Osteoblast (primary cell): ENCODE results near the gene NEGR1. TPM values are rescaled to one million over a fixed set of nuclear protein-coding genes. Genes with fewer than 3 reads are reported as not detected.

ENCODE experiments used
- DNase-seq: peaks from one replicate; pipeline ENCODE4 v3.0.0; 2011; ENCODE audit warnings: low spot score, mixed read lengths; ENCODE audit not compliant: insufficient read length; ENCODE audit errors: missing footprints
- H2AFZ ChIP-seq: 2 replicates; pipeline ENCODE4 v1.6.0; 2011; ENCODE audit warnings: mild to moderate bottlenecking, low read length
- H3K27ac ChIP-seq: 2 replicates; pipeline ENCODE4 v1.5.1; 2011; ENCODE audit warnings: mild to moderate bottlenecking, low read depth, low read length, moderate library complexity
- H3K27me3 ChIP-seq: 2 replicates; pipeline ENCODE4 v1.6.0; 2012; ENCODE audit warnings: mild to moderate bottlenecking, control low read depth, inconsistent platforms, low read length, moderate library complexity; ENCODE audit not compliant: insufficient read depth
- H3K36me3 ChIP-seq: 2 replicates; pipeline ENCODE4 v1.5.1; 2011; ENCODE audit warnings: mild to moderate bottlenecking, low read length, control low read depth, moderate library complexity; ENCODE audit not compliant: insufficient read depth
- H3K4me1 ChIP-seq: 2 replicates; pipeline ENCODE4 v1.5.1; 2011; ENCODE audit warnings: mild to moderate bottlenecking, low read length, control low read depth, moderate library complexity; ENCODE audit not compliant: insufficient read depth
- H3K4me2 ChIP-seq: 2 replicates; pipeline ENCODE4 v1.6.0; 2011; ENCODE audit warnings: mild to moderate bottlenecking, low read length; ENCODE audit not compliant: insufficient read depth
- H3K4me3 ChIP-seq: fragments of 200-600 bp; sonication (generic); 3 replicates; pipeline ENCODE4 v1.5.1; 2012; ENCODE audit warnings: mild to moderate bottlenecking, low read length, inconsistent platforms; ENCODE audit not compliant: insufficient read depth
- H3K79me2 ChIP-seq: 2 replicates; pipeline ENCODE4 v1.6.0; 2012; ENCODE audit warnings: mild to moderate bottlenecking, low read length, control low read depth, inconsistent platforms; ENCODE audit not compliant: insufficient read depth
- H3K9me3 ChIP-seq: 2 replicates; pipeline ENCODE4 v1.5.1; 2011; ENCODE audit warnings: low read depth, low read length, control low read depth
- H4K20me1 ChIP-seq: 2 replicates; pipeline ENCODE4 v1.6.0; 2012; ENCODE audit warnings: mild to moderate bottlenecking, low read length, control low read depth; ENCODE audit not compliant: insufficient read depth
- CTCF ChIP-seq: IDR thresholded peaks from 2 replicates; pipeline ENCODE4 v1.5.1; 2011; ENCODE audit warnings: mild to moderate bottlenecking, low read depth, low read length, moderate library complexity; ENCODE audit errors: extremely low read depth
- total RNA-seq: library from RNA; depleted of rRNA; stranded (reverse); fragments of >200 nt; gene quantifications from 2 replicates; pipeline ENCODE4 v1.2.3, GENCODE V29; 2012

Gene NEGR1
- total RNA-seq, 1 donor = 18.1 TPM

GRCh38 chr1:71766748-71767147 lies 515.6 kb downstream of the NEGR1 start:
- no peak for DNase-seq
- H3K79me2 ChIP-seq = no peaks in the 10 kb centered on the region
- no peaks in the 10 kb centered on the region for H3K36me3 ChIP-seq
- no peak overlapping the region for H2AFZ ChIP-seq
- no peaks in the 10 kb centered on the region for H3K27me3 ChIP-seq
- no peaks in the 10 kb centered on the region for H3K9me3 ChIP-seq
- H3K4me2 ChIP-seq = no peak overlapping the region
- H3K4me1 ChIP-seq = no peaks in the 10 kb centered on the region
- no peak overlapping the region for H3K27ac ChIP-seq
- H3K4me3 ChIP-seq = no peak overlapping the region
- TF ChIP-seq CTCF = no peak
- H4K20me1 ChIP-seq = no peaks in the 10 kb centered on the region

DNA sequence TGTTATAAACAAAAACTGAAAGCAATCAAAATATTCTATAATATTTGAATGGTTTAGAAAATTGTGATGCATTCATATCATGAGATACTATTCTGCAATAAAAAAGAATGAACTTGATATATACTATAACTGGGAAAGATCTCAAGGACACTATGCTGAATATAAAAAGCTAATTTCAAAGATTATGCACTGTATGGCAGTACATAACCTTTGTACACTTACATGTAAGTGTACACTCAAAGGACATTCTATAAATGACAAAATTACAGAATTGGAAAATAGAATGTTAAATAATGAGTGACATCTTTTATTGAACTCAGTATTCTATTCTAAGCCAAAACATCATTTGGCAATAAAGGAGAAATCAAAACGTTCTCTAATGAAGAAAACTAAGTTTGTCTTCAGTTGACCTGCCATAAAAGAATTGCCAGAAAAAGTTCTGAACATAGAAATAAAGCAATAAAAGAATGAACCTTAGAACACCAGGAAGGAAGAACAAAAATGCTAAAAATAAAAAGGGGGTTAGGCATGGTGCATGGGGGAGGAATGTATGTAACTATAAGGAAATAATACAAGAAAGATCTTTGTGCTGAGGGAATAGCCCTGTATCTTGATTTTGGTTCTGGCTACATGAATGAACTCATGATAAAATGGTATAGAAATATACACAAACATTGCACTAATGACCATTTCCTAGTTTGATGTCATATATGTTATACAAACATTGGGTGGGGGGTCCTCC lies 519.7 kb downstream of the NEGR1 start:
- Histone ChIP-seq H3K9me3 (no peaks in the 10 kb centered on the region), H4K20me1 (no peaks in the 10 kb centered on the region), H3K27ac (no peak overlapping the region), H3K79me2 (no peaks in the 10 kb centered on the region), H3K4me3 (no peak overlapping the region), H3K36me3 (no peaks in the 10 kb centered on the region), H3K4me2 (no peak overlapping the region), H3K27me3 (no peaks in the 10 kb centered on the region), H3K4me1 (no peaks in the 10 kb centered on the region), H2AFZ (no peak overlapping the region)
- no peak for TF ChIP-seq CTCF
- no peak for DNase-seq

DNA sequence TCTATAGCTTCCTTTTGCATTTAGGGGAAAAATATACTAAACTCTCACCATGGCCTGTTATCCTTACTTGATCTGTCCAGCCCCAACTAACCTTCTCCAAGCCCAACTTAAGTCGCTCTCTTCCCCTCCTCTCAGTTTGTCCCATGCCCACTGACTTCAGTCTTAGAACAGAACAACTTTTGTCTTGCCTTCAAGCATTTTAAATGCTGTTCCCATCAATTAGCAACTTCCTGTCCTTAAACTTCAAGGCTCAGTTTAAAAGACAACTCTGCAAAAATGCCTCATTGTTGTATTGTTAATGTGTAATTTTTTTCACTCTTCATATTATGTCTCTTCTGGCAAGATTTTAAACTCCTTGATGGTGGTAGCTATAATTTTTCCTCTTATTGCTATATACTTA lies 526.9 kb downstream of the NEGR1 start:
- Histone ChIP-seq H4K20me1 (no peaks in the 10 kb centered on the region), H3K4me1 (no peaks in the 10 kb centered on the region), H3K4me3 (no peak overlapping the region), H3K9me3 (no peaks in the 10 kb centered on the region), H2AFZ (no peak overlapping the region), H3K79me2 (no peaks in the 10 kb centered on the region), H3K27me3 (no peaks in the 10 kb centered on the region), H3K4me2 (no peak overlapping the region), H3K27ac (no peak overlapping the region), H3K36me3 (no peaks in the 10 kb centered on the region)
- no peak for TF ChIP-seq CTCF
- no peak for DNase-seq

GRCh38 chr1:71753746-71754145 lies 528.6 kb downstream of the NEGR1 start:
- no peak for DNase-seq
- H3K27ac ChIP-seq = no peak overlapping the region
- H3K27me3 ChIP-seq = no peaks in the 10 kb centered on the region
- no peak overlapping the region for H3K4me2 ChIP-seq
- no peaks in the 10 kb centered on the region for H4K20me1 ChIP-seq
- no peak overlapping the region for H3K4me3 ChIP-seq
- no peak for TF ChIP-seq CTCF
- H3K36me3 ChIP-seq = no peaks in the 10 kb centered on the region
- no peaks in the 10 kb centered on the region for H3K9me3 ChIP-seq
- no peaks in the 10 kb centered on the region for H3K4me1 ChIP-seq
- no peaks in the 10 kb centered on the region for H3K79me2 ChIP-seq
- H2AFZ ChIP-seq = no peak overlapping the region
